HG03196 (cell line): Measurements from ENCODE around the gene GTF2A2.

Source experiments
- ATAC-seq: cut with Tn5 transposase; IDR thresholded peaks from one replicate; pipeline ENCODE4 v1.9.1; 2021; ENCODE audit not compliant: unreplicated experiment

Gene GTF2A2

GRCh38 chr15:59609730-59610712 lies 47.3 kb downstream of the GTF2A2 start:
- ATAC-seq, result no peak

- no peak for ATAC-seq
Observed at GRCh38 chr15:59605994-59606393, 51.3 kb downstream of the GTF2A2 start.

GRCh38 chr15:59598461-59598860 lies 58.9 kb downstream of the GTF2A2 start:
- no peak for ATAC-seq

DNA sequence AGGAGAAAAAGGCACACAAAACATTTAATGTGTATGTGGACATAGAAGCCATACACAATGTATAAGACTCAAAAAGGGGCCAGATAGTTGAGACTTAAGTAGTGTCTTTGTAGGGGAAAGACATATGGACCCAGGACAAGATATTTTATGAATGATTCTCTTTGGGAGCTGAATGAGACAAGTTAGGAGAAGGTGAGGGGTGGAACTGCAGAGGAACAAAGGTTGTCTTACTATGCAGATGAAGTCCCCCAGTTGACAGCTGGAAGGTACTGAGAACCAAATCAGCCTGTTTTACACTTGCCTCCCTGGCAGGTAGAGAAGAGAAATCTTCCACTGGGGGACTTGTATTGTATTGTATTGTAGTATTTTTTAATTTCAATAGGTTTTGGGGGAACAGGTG lies 60.7 kb downstream of the GTF2A2 start:
- no peak for ATAC-seq

DNA sequence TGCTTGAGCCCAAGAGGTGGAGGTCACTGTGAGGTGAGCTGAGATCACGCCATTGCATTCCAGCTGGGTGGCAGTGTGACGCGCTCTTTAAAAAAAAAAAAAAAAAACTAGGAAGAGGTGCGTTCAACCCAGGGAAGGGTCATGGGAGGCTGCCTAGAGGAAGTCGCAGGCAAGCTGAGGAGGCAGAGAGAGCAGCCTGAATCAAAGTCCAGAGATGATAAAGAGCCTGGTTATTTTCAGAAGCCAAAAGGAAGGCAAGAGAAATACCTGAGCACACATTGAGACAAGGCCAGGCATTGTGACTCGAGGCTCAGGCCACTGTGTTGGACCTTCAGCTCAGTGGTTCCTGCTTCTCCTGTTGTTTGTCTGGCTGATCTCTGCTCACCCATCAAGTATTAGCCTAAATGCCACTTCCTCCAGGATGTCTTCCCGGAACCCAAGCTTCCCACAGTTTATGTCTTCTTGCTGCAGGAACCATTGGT lies 61.8 kb downstream of the GTF2A2 start:
- ATAC-seq, result no peak

DNA sequence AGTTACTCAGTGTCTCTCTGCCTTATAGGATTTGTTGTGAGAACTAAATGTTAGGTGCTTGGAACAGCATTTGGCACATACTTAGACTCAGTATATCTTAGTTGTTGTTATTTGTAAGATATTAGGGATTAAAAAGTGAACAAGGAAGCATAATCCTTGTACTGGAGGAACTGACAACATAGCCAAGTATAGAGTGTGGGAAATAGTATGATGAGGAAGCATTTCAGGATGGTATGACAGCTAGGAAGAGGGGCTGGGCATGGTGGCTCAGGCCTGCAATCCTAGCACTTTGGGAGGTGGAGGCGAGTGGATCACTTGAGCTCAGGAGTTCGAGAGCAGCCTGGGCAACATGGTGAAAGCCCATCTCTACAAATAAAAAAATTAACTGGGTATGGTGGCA lies 62.3 kb downstream of the GTF2A2 start:
- ATAC-seq, result no peak

DNA sequence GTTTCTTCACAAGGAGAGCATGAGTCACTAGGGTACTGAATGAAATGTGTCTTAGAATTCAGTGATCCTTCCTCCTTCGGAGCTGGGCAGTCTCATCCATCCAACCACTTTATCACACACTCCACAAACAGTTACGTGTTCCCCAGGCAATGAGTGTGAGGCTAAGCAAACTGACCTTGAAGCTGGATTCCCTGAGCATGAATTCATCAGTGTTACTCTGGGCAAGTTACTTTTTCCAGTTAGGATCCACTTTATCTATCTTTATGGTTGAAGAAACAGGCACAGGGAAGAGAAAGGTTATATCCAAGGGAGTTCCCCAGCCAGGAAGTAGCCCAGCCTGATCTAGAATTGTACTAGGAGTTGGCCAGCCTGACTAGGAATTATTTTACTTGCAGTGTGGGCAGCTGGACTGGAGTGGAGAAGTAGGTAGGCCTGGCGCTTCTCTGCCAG lies 62.8 kb downstream of the GTF2A2 start:
- ATAC-seq, result no peak

- no peak for ATAC-seq
Observed at GRCh38 chr15:59591356-59591755, 66.0 kb downstream of the GTF2A2 start.

- no peak for ATAC-seq
Observed at GRCh38 chr15:59590027-59590426, 67.3 kb downstream of the GTF2A2 start.
